ENCODE measurements around the gene NSMF.

DNA sequence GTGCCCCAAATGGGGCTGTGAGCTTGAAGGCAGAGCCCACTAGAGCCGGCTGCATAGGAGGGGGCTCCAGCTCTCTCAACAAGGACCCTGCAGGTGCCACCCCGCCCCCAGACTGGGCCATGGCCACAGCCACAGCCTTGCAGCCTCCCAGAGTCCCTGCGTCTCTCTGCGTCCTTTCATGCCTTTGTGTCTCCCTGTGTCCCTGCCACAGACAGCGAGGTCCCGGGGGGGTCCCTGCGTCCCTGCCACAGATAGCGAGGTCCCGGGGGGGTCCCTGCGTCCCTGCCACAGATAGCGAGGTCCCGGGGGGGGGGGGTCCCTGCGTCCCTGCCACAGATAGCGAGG lies 29.6 kb downstream of the NSMF start:
- TF ChIP-seq, protein P1, sequence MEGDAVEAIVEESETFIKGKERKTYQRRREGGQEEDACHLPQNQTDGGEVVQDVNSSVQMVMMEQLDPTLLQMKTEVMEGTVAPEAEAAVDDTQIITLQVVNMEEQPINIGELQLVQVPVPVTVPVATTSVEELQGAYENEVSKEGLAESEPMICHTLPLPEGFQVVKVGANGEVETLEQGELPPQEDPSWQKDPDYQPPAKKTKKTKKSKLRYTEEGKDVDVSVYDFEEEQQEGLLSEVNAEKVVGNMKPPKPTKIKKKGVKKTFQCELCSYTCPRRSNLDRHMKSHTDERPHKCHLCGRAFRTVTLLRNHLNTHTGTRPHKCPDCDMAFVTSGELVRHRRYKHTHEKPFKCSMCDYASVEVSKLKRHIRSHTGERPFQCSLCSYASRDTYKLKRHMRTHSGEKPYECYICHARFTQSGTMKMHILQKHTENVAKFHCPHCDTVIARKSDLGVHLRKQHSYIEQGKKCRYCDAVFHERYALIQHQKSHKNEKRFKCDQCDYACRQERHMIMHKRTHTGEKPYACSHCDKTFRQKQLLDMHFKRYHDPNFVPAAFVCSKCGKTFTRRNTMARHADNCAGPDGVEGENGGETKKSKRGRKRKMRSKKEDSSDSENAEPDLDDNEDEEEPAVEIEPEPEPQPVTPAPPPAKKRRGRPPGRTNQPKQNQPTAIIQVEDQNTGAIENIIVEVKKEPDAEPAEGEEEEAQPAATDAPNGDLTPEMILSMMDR (conservative IDR thresholded peaks at IDR 0.05 in 1 of 2, IDR thresholded peaks at IDR 0.05 in 1 of 2; ENCODE audit: extremely low read depth in 1 of 2, insufficient read depth in 1 of 2, low read depth in 1 of 2, low read length in 2 of 2): no peak
- no peak for TF ChIP-seq EZH2 (IDR thresholded peaks at IDR 0.05; ENCODE audit: borderline replicate concordance, low read length)

Measured in mammary epithelial cell (primary cell).